Activated CD4-positive, CD25-positive, alpha-beta regulatory T cell treated with anti-CD3 and anti-CD28 coated beads, Interleukin-2, amount 50 U/mL, for 16 hours (primary cell): ENCODE data around the gene SARNP.
"Not testable (repeated sequence)": the region's sequence is repeated elsewhere in the genome, so short reads cannot be mapped to it uniquely, and the experiment has no call there.

Experiments used
- DNase-seq: peaks from one replicate; pipeline ENCODE4 v3.0.0-alpha.2; 2020; ENCODE audit warnings: low read depth, low spot score

SARNP gene

DNA sequence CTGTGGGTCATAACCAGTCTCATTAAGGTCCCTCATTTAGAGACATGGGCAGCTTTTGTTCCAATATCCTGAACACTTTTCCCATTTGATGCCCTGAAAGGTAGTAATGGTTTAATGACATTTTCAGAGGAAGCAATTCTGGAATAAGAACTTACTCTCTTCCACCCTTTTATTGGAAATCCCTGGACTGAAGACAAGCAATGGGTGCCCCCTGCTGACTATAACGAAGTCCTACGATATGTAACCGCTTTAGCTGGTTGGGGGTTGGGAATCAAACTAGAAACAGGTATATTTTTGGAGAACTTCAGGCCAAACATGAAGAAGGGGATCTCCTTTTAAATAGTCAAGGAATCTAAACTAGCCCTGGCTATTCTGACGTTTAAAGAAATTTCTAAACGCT is 20.5 kb downstream of the SARNP start:
- no peak for DNase-seq

DNA sequence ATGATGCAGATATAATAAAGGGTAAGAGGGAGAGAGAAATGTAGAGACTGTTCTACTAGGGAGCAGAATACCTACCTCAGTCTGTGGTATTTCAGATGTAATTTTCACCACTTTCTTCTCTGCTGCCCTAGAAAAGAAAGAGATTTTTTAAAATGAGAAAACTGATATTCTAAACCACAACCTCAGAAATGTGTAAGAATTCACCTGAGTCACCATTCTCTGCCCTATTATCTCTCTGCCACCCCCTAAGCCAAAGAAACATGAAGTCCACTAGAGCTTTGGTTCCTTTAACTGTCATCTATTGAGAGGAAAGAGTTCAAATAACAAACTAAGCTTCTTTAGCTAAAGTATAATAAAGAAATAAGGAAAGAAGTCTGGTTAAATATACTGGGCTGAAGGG is 21.6 kb downstream of the SARNP start:
- DNase-seq, result no peak

DNA sequence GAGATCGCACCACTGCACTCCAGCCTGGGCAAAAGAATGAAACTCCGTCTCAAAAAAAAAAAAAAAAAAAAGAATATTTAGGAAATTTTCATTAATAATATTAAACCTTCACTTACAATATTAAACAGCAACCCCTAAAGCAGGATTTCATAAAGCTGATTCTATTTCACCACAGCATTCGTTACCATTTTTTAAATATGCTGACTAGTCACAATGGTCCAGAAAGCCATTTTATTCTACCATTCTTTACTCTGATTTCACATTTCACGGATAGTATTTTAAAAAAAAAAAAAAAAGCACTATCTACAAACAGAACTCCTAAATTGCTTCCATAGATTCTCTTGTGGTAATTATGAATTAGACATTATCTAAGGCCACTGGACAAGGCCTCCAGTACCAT is 27.6 kb downstream of the SARNP start:
- DNase-seq, result no peak

DNA sequence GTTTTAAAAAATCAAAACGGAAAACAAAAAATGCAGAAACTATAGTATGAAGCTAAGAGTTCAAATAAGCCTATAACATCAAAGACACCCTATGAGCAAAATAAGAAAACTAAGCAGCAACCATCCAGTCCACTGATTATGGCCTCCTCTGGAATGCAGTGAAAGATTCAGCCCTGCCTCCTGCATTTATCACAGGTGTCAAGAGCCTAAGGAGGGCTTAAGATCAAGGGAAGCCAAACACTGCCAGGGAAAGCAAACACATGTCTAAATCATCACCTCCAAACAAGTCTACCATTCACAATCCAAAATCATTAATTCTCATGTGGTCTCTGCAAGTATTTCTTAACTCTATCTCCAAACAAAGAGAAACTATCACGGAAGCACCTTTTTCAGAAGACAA is 28.4 kb downstream of the SARNP start:
- no peak for DNase-seq

DNA sequence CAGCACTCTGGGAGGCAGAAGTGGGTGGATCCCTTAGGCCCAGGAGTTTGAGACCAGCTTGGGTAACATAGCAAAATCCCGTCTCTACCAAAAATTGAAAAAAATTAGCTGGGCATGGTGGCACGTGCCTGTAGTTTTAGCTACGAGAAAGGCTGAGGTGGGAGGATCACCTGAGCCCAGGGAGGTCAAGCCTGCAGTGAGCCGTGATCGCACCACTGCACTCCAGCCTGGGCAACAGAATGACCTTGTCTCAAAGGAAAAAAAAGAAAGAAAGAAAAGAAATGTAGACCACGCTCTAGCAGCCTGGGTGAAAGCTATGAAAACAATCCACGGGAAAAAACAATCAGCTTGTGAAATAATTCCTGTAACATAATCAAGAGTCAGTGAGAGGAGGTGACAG is 29.0 kb downstream of the SARNP start:
- no peak for DNase-seq

DNA sequence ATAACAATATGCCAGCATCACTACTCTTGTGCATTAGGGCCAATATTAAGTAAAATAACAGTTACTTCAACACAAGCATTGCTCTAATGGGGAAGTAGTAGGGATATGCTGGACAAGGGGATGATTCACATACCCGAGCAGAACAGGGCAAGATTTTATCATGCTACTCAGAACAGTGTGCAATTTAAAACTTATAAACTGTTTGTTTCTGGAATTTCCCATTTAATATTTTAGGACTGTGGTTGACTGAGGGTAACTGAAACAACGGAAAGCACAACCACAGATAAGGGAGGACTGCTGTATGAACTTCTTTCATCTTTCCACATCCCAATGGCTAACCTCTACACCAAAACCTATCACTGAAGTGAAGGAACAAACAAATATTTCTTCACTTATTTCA is 36.8 kb downstream of the SARNP start:
- no peak for DNase-seq

DNA sequence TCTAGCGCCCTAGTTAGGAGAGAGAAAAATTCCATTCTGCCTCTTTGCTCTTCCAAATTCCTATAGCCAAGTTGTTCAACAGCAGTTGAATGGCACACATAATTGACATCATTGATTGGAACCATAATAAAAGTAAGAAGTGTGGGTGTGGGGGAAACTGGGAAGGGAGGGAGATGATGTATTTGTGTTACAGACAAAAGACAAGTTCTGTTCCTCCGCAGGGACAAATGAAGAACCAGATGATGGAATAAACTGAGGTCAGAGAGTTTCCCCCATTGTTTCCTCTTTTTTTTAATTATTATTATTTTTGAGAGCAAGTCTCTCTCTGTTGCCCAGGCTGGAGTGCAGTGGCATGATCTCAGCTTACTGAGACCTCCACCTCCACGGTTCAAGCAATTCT is 39.7 kb downstream of the SARNP start:
- no peak for DNase-seq

DNA sequence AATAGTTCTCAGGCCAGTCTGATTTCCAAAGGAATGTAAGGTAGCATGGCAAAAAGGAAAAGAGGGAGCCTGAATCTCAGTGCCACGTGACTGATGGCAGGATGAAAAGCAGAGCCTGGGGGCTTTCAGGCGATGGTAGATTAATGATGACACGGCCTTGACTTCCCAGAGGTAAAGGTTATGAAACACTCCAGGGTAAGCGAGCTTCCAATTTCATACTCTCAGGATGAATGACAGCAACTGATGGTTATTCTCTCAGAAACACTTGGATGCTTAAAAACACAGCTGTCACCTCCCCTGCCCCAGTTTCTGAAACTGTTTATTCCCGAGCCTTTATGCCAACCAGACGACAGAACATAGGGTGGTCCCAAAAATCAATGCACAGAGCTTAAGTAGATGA is 45.8 kb downstream of the SARNP start:
- DNase-seq, result no peak

DNA sequence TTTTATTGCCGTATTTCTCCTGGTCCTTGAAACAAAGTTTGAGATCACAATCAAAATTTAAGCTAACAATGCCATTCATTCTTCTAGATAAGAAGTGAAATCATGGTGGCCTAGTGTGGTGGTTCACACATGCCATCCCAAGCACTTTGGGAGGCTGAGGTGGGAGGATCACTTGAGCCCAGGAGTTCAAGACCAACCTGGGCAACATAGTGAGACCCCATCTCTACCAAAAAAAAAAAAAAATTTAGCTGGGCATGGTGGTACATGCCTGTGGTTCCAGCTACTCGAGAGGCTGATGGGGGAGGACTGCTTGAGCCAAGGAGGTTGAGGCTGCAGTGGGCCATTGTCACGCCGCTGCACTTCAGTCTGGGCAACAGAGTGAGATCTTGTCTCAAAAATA is 50.4 kb downstream of the SARNP start:
- DNase-seq, result no peak

DNA sequence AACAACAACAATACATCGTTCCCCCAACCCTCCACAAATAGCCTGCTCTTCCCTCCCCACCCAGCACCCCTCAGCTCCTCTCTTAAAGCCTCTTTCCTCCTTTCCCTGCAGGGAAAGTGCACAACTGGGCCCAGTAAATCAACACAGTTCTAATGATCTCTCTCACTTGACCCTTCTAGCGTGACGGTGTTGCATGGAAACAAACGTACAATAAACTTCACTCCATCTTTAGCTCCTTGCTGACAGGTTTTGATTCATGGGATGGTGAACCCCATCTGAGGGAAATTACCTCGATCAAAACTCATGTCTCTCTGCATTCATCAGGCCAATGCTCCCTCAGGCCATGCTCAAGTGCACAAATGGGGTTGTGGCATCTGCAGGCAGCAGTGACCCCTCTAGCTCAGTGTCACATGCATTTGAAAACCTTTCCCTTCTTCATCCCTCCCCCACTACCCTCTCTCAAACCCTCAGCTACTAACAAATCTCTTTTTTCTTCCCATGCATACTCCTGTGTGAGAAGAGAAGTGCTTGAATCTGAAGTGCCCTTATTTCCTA is 51.7 kb downstream of the SARNP start:
- DNase-seq, result no peak

DNA sequence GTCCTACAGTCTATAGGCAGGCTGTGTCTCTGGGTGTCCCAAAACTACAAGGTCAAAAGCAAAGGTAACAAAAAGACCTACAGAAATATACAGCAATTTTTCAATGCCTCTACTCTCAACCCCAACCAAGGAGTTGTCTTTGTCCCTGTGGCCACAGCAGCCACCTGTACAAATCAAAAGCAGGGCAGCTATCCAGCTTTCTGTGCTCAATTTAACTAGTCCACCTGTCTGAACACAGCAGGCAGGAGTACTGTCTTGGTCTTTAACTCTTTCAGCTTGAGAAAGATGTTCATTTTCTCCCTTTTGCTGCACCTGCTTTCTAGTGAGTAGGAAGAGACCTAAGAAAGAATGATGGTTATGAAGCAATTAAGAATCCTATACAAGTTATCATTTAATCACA is 54.9 kb downstream of the SARNP start:
- DNase-seq, result no peak

DNA sequence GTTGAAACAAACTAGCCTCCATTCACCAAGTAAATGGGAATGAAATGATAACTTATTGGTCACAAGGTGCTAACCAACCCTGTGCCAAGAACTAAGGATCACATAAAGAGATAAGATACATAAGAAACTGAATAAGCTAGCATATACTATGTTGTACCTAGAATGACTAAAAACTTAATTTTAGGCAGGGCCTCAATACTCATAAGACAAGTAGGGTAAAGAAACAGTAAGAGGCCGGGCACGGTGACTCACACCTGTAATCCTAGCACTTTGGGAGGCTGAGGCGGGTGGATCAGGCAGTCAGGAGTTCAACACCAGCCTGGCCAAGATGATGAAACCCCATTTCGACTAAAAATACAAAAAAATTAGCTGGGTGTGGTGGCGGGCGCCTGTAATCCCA is 56.9 kb downstream of the SARNP start:
- DNase-seq, result no peak

DNA sequence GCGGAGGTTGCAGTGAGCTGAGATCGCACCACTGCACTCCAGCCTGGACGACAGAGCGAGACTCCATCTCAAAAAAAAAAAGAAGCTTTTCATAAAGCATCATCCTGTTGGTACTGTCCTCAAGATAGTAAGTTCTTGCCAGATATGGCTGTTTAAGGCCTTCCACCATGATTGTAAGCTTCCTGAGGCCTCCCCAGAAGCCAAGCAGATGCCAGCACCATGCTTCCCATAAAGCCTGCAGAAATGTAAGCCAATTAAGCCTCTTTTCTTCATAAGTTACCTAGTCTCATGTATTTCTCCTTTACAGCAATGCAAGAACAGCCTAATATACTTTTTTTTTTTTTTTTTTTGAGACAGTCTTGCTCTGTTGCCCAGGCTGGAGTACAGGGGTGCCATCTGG is 58.9 kb downstream of the SARNP start:
- not testable (repeated sequence) for DNase-seq

DNA sequence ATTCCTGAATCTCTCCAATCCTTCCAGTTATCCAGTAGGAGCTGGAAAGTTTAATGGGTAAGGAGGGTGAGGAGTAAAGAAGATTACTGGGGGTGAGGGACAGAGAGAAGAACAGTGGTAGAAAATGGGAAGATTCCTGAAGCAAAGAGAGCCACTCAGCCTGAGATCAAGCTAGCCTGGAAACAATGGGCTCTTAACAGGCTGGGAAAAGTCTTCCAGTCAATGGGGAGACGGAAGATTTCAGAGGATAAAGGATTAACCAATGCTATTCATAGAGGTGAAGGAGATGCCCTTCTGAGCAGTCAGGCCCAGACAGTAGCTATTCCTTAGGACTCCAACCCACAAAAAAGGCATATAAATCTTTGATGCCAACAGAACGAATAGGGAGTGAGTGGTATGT is 59.8 kb downstream of the SARNP start:
- no peak for DNase-seq

DNA sequence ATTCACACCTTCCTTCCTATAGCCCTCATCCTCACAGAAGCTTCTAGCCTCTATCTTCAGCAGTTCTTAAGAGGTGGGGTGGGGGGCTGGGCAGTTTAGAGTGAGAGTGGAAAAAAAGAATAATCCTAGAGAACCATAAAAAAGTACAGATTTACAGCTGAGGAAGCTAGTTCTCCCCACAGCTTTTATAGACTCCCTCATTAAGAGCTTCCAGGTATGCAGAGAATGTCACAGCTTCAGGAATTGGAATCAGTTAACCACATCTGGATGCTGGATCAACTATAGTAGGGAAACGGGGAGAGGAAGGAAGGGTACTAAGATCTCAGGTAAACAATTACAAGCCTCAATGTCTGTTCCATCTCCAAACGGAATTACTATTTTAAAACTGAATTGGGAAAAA is 62.3 kb downstream of the SARNP start:
- no peak for DNase-seq

DNA sequence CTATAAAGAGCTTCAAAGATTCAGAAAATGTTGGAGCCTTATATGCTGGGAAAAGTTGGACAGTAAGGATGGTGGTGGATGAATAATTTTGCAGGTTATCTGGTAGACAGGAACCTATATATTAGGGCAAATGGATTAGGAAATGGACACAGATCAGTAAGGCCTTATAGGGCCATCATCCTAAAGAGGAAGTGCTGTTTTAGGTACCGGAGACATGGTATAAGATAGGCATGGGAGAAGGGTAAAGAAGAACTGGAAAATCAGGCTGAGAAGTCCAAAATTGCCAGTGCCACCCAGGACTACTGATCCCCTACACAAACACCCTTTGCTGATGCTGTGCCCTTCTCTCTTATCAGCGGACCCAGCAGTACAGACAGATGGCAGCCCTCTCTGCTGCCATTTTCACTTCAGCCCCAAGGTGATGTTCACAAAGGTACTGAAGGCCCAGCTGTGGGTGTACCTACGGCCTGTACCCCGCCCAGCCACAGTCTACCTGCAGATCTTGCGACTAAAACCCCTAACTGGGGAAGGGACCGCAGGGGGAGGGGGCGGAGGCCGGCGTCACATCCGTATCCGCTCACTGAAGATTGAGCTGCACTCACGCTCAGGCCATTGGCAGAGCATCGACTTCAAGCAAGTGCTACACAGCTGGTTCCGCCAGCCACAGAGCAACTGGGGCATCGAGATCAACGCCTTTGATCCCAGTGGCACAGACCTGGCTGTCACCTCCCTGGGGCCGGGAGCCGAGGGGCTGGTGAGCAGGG is 69.1 kb downstream of the SARNP start:
- no peak for DNase-seq

DNA sequence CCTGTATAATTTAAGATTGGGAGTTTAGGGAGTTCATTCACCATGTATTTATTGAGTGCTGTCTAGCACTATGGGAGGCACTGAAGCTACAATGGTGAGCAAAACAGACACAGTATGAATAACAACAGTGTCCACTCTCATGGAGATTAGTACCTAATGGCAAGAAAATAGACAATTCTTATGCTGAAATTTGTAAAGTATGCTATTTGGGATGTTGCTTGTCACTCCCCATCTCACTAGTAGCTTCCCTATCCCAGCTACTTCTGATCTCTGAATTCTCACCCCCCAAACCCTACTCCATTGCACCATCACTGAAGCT is 70.7 kb downstream of the SARNP start:
- DNase-seq, result no peak

DNA sequence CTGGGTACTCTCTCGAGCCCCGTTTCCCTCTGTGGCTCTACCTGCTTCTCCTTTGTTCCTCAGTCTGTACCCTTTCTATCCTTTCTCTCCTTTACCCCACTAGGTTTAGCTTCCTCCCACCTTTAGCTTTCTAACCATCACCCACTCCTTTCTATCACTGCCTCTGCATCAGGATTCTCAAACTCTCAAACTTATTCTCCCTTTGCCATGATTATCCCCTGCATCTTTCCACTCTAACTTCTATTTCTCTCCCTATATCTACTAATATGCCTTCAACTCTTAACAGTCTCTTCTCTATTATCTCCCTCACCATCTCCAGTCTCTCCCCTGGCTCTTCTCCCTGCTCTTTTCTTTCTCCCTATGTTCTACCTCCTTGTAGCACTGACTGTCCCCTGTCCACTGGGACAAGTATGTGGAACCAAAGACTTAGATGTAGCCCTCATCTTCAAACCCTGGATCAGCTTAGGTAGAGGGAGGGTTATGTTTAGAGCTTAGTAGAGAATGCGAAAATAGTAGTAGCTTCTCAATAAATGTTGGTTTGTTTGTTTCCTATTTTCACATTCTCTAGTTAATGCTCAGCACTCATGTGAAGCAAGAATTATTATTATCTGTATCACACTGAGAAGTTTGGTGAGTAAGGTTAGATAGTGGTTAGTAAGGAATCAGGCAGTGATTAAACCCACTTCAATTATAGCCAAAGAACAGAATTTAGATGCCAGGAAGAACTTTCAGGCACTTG is 71.2 kb downstream of the SARNP start:
- DNase-seq, result no peak

DNA sequence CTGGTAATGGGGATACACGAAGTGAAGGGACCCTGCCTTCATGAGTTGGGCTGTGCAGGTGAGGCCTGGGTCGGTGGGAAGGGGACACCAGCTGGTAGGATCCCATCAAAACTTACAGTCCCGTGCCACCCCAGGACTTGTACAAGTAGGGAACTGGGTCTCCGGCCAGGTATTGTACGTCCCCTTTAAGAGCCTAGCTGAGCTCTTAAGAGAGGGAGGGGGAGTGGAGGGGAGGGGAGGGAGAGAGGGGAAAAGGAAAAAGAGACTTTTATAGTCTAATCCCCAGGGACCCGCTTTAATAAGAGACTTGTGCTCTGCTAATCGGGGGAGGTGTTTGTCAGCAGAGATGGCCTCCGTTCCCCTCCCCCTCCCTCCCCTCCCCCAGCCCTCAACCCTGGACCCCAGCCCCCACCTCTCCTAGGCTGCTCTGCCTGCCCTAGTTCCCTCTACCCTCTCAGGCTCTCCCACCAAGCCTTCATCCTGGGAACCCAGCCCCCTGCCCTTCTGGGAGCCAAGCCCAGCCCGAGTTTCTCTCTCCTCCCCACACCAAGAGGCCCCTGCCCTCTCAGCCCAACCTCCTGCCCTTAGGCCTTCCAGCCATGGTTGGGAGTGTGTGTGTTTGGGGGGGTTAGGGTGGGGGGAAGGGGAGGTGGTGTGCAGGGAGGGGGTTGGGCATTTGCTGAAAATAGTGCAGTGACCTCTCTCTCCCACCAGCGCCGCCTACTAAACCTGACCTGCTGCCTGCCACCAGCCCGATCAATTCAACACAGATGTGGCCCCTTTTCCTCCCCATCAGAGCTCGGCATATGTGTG is 72.0 kb downstream of the SARNP start:
- no peak for DNase-seq

DNA sequence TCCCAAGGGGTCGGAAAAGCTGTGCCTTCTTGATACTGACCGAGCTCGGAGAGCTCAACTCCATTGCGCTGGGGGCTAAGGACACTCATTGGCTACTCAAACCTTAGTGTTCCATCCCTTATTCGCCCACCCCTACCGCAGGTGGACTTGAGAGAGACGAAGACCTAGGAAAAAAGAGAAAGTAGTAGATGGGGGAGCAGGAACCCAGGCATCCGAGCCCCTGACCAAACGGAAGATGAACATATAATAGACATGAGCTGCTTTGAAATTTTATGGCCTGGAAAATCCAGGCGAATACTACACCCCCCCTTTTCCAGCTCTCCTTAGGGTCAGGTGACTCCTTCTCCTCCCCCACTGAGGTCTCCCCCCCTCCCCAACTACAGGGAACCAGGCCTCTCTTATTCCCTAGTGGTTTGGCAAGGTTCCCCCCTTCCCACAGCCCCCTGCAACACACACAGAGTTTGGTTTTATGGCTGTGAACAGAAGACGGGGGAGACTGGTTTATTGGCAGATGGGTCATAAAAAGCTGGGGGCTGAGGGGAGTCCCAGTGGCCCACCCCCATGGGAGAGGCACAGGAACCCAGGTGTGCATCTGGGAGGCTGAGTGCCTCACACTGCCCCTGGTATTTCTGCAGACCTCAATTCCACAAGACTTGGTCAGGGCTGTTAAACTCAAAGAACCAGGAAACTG is 73.0 kb downstream of the SARNP start:
- DNase-seq, result no peak

DNA sequence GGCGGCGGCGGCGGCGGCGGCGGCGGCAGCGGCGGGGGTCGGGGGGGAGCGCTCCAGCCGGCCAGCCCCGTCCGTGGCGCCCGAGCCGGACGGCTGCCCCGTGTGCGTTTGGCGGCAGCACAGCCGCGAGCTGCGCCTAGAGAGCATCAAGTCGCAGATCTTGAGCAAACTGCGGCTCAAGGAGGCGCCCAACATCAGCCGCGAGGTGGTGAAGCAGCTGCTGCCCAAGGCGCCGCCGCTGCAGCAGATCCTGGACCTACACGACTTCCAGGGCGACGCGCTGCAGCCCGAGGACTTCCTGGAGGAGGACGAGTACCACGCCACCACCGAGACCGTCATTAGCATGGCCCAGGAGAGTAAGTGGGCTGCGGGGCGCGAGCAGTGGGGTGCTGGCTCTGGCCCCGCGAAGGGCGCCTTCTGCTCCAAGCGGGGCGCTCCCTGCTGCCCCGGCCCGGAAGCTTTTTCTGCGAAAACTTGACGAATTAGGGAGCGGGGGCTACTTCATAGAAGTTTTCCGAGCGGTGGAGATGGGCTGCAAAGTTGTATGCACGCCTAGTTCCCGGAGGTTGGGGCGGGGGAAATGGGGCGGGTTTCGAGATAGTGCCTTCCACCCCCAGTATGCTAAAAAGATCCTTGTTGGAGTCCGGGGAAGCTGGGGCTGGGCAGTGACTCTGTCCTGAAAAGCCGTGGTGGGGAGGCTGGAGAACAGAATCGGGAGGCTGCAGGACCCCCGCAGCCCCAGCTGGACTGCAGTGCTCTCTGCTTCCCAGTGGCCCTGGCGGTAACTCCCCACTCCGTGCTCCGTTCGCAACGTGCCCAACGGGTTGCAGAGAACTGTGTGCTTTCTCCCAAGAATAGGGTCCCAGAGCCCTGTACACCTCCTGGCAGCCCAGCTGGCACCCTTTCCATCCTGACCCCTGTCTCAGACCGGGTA is 73.9 kb downstream of the SARNP start:
- no peak for DNase-seq
